ENCODE data around the gene RANBP9.

The RANBP9 gene

DNA sequence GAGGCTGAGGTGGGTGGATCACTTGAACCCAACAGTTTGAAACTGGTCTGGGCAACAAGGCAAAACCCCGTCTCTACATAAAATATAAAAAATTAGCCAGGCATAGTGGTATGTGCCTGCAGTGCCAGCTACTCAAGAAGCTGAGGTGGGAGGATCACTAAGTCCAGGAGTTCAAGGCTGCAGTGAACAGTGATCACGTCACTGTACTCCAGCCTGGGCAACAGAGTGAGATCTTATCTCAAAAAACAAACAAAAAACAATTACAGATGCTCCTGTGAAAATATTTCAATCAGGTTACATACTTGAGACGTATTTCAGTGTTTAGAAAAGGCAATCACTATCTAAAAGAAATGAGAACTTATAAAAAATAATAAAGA, 33.8 kb downstream of the RANBP9 start:
- DNase-seq: no peak

DNA sequence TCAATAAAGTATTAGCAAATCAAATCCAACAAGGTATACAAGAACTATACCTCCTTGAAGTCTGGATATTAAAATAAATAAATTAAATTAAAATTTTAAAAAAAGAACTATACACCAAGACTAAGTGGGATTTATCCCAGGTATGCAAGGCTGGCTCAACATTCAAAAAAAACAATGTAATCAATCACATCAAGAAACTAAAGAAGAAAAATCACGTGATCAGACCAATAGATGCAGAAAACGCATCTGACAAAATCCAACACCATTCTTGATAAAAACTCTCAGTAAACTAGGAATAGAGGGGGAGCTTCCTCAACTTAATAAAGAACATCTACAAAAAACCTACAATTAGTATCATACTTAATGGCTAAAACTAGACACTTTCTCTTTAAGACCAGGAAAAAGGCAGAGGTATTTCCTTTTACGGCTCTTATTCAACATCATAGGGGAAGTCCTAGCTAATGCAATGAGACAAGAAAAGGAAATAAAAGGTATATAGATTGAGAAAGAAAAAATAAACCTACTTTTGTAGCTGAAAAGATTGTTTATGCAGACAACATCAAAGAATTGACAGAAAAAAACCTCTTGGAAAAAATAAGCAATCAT, 35.0 kb downstream of the RANBP9 start:
- no peak for DNase-seq

DNA sequence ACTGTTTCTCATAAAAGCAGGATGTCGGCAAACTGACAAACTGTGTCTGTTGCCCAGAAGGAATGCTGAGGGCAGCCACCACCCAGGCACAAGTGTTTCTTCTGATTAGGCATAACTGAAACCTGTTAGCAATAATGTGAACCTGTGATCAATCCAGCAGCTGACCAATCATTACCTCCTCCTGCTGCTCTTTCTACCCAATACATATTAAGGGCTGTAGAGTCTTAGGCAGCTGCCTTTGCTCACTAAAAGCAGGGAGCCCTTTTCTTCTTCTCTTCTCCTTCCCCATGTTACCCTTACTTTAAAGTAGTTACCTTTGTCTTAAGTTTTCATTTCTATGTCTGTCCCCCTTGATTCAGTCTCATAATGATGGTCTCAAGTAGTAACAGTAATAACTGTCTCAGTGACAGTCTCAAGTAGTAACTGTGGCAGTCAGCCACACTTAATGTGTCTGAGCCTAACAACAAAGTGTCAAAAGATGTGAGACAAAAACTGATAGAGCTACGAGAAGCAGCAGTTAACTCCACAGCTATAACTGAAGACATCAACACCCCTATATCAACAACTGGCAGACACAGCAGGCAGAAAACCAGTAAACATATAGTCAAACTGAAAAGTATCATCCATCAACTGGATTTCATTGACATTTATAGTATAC, 37.0 kb downstream of the RANBP9 start:
- DNase-seq: no peak

DNA sequence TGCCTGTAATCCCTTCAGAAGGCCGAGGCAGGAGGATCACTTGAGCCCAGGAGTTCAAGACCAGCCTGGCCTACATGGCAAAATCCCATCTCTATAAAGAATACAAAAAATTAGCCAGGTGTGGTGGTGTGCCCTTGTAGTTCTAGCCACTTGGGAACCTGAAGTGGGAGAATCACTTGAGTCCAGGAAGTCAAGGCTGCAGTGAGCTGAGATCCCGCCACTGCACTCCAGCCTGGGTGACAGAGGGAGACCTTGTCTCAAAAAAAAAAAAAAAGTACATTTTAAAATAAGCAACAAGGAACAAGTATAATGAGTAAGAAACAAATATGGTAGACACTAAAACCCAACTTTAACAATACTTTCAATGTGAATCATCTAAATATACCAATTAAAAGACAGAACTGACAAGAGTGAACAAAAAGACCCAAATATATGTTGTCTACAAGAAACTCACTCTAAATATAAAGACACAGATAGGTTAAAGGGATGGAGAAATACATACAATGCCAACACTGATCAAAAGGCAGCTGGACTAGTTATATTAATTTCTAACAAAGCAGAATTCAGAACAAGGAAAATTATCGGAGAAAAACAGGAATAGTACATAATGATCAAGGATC, 37.7 kb downstream of the RANBP9 start:
- DNase-seq: no peak

DNA sequence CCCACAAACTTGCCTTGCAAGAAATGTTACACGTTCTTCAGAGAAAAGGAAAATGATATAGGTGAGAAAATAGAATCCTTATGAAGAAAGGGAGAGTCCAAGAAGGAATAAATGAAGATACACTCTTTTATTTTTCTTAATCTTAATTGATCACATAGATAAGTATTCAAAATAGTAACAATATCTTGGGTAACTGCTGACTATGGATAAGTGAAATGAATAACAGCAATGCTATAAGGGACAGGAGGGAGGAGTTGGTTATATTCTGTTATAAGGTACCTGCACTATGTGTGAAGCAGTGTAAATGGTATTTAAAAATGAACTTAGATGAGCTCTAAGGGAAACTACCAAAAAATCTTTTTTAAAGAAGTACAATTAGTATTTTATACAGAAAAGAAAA, 38.3 kb downstream of the RANBP9 start:
- DNase-seq: no peak

DNA sequence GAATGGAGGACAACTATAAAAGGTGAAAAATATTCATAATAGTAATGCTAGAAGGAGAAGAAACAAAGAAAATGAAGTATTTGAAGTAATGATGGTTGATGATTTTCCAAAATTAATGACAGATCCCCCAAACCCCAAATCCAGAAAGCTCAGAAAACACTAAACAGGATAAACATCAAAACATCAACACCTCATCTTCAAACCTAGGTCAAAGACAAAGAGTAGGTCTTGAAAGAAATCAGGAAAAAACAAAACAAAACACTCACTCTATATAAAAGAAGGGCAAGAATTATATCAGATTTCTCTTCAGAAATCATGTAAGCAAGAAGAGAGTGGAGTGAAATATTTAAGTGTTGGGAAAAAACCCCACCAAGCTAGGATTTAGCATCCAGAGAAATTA, 38.7 kb downstream of the RANBP9 start:
- DNase-seq: no peak

DNA sequence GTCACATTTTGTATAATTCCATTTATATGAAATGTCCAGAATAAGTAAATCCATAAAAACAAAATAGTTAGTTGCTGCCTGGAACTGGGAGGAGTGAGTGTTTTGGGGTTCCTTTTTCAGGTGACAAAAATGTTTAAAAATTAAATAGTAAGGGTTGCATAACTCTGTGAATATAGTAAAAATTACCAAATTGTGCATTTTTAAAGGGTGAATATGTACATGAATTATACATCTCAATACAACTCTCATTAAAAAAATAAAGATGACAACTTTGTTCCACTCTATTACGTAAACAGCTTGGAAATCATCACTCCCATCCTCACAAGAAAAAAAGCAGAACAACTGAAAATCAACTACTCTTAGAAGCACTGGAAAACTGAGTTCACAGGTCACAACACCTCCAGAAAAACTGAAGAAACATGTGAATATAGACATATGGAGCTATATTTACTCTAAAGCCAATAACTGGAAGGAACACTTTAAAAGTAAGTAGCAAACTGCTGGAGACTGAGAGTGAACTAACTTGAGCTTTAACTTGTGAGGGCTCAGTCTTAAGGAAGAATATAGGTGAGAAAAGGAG, 40.0 kb downstream of the RANBP9 start:
- no peak for DNase-seq

DNA sequence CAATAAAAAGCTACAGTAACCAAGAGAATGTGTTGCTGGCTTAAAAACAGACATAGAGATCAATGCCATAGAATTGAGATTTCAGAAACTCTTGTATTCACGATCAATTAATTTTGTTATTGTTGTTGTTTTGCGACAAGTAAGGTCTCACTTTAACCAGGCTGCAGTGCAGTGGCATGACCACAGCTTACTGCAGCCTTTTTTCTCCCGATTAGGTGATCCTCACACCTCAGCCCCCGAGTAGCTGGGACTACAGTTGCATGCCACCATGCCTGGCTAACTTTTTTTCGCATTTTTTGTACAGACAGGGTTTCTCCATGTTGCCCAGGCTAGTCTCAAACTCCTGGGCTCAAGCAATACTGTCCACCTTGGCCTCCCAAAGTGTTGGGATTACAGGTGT, 42.2 kb downstream of the RANBP9 start:
- no peak for DNase-seq

DNA sequence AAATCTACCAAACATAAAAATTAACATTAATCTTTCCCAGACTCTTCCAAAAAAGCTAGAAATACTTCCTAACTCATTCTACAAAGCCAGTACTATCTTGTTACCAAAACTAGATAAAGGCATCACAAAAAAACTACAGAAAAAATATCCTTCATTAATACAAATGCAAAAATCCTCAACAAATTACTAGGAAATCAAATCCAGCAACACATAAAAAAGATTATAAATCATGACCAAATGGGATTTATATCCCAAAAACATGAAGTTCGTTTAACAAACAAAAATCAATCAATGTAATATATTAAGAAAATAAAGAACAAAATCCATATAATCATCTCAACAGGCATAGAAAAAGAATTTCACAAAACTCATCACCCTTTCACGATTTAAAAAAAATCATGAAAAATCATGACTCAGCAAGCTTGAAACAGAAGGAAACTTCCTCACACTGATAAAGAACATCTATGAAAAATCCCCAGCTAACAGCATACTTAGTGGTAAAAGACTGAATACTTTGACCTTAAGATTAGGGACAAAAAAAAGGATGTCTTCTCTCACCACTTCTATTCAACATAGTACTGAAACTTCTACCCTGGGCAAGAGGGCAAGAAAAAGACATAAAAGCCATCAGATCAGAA, 43.2 kb downstream of the RANBP9 start:
- no peak for DNase-seq

DNA sequence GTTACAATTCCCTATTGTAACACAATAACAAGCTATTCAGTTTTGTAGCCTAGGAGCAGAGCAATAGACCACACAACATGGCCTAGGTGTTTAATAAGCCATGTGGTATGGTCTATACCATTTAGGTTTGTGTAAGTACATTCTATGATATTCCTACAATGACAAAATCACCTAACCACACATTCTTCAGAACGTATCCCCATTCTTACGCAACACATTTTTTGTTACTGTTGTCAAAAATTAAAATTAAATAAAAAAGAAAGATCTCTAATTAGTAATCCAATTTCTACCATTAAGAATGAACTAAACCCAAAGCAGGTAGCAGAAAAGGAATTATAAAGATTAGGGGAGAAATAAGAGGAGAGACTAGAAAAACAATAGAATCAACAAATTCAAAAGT, 44.0 kb downstream of the RANBP9 start:
- no peak for DNase-seq

DNA sequence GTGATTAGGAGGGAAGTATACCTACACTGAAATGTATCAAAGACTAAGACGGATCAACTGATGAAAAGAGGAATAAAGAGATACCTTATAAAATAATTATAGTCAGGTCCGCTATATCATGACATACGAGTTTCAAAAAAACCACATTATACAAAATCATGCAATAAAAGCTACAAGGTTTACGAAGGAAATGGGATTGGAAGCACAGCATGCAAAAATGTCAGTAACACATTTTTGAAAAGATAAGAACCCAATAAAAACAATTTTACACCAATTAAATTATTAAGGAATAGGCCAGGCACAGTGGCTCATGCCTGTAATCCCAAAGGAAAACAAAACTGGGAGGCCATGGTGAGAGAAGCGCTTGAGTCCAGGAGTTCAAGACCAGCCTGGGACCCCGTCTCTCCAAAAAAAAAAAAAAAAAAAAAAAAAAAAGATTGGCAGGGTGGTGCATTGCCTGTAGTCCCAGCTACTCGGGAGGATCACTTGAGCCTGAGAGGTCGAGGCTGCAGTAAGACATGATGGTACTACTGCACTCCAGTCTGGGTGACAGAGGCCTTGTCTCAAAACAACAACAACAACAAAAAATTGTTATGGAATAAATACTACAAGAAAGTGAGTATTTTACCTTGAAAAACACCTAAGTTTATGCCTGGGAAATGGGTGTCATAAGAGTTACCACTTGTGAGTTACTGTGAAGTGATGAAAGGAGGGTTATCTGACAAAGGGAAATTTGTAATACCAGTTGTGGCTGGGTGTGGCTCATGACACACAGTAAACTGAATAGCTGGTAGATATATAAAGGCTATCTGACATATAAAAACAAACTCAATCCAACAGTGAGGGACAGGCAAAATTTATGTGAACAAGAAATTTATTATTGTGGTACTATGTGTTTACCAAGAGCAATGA, 45.2 kb downstream of the RANBP9 start:
- no peak for DNase-seq

DNA sequence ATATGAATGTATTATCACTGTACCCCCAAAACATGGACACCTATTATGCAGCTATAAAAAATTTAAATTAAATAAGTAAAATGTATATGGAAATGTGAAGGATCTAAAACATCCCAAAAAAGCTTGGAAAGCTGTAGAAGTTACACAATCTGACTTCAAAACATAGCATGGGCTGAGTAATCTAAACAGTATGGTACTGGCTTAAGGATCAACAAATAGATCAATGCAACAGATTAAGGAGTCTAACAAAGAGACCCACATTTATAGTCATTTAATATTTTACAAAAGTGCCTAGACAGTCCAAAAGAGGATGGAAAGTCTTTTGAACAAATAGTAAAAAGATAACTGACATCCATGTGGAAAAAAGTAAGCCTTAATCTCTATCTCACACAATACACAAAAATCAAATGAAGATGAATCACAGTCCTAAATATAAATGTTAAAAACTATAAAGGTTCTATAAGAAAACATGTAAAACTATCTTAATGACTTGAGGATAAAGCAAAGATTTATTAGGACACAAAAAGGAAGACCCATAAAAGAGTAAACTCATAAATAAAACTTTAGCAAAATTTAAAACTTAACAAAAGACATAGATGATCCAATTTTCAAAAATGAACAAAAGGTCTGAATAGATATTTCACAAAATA, 46.8 kb downstream of the RANBP9 start:
- DNase-seq: no peak

DNA sequence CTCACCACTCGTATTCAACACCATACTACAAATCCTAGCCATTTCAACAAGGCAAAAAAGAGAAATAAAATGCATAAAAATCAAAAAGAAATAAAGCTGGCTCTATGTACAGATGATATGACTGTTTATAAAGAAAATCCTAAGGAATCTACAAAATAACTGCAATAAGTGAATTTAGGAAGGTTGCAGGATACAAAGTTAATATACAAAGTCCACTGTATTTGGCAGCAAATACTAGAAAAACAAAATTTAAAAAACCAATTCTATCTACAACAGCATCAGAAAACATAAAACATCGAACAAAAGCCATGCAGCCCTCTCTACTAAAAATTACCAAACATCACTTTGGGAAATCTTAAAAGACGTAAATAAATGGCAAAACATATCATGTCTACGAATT, 47.6 kb downstream of the RANBP9 start:
- DNase-seq: no peak

DNA sequence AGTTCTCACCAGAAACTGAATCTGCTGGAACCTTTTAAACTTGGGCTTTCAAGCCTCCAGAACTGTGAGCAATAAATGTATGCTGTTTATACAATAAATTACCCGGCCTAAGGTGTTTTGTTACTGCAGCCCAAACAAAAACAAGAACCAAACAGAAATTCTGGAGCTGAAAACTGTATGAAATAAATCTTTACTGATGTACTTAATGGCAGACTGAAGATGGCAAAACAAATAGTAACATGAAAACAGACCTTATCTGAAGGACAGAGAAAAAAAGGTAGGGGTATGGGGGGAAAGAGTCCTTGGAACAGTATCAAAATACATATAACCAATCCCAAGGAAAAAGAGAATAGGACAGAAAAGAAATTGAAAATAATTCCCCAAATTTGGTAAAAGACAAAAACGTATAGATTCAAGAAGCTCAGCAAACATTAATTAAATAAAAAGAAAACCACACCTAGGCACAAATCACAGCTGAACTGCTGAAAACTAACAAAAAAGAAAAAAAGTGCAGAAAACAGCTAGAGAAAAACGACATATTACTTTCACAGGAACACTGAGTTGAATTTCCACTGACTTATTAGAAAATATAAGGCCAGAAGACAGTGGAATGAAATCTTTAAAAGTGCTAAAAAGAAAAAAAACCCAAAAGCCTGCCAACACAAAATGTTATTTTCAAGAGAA, 48.8 kb downstream of the RANBP9 start:
- no peak for DNase-seq

DNA sequence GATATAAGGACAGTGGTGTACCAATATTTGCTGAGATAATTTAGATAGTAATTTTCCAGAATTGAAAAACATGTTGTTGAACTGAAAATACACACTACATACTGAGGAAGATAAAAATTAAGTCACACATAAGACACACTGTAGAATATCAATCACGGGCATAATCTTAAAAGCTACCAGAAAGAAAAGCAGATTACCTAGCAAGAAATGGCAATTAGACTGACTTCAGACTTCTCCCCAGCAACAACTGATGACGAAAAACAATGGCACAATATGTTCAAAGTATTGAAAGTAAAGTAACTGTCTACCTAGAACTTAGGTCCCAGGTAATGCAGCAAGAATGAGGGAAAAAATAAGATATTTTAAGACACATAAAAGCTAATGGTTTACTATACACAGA, 50.0 kb downstream of the RANBP9 start:
- no peak for DNase-seq

DNA sequence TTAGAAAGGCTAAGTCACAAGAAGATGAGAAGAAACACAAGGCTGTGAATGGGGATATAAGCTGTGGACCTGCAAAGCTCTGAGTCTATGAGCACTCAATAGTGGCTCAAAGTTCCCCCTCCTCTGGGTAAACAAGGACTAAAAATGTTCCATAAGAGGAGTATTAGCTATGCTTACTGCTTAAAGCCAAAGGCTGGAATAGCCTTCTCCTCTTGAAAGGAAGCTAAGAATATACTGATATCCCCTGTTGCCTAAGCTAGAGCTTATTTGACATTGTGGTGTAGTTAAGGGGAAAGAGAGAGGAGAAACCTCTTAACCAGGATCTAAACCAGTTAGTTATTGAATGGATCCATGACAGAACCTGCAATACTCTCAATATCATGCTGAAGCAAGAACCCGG, 50.7 kb downstream of the RANBP9 start:
- DNase-seq: no peak

DNA sequence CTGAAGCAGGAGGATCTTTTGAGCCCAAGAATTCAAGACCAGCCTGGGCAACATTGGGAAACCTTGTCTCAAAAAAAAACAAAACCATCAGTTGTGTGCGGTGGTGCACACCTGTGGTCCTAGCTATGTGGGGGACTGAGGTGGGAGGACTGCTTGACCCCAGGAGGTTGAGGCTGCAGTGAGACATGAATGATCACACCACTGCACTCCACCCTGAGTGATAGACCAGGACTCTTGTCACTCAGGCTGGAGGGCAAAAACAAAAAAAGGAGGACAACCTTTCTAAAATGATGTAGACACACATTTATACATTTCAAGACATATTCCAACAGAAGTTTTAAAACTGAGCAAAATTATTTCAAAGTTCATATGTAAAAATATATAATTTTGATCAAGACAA, 51.4 kb downstream of the RANBP9 start:
- DNase-seq: no peak

DNA sequence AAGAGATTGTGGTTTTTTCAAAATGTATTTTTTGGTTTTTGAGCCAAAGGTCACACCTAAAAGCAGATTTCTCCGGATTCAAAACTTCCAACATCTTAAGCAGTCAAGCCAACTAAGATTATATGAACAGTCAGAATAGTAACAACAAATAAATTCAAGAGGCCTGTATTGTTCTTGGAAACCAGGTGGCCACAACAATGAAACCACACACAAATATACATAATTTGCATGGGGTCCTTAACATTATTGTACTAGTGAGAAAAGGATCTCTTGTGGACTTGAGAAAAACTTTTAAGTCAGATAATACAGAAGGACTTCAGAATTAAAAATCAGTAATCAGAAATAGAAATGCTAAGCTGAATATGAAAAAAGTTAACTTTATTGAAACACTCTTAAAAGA, 55.9 kb downstream of the RANBP9 start:
- DNase-seq: no peak

DNA sequence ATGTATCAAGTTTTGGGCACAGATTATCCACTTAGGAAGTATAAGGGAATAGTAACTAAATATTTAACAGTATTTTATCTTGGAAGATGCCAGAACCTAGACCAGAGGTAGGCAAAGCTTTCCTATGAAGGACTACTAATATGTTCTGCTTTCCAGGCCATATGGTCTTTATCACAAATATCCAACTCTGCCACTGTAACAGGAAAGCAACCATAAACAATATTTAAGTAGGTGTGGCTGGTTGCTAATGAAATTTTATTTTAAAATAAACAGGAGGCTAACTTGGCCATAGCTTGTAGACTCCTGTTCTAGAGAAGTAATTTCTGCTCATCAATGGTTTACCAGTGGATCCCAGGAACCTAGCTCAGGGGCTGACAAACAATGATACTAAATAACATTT, 57.1 kb downstream of the RANBP9 start:
- no peak for DNase-seq

DNA sequence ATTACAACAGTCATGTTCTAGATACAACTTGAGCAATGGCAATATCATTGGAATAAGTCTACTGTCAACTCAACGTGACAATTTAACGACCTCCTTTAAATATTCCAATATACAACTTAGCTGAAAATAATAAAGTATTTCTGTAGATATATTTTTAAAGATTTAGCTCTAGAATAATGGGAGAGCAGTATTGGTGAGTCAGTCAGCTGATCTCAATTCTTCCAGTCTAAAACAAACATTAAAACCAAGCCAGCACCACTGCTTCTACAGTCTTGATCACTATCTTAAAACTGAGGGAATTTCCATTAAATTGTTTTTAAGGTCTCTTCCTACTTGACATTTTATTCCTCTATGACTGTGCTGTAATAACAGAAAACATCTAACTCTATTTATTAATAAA, 58.3 kb downstream of the RANBP9 start:
- no peak for DNase-seq

DNA sequence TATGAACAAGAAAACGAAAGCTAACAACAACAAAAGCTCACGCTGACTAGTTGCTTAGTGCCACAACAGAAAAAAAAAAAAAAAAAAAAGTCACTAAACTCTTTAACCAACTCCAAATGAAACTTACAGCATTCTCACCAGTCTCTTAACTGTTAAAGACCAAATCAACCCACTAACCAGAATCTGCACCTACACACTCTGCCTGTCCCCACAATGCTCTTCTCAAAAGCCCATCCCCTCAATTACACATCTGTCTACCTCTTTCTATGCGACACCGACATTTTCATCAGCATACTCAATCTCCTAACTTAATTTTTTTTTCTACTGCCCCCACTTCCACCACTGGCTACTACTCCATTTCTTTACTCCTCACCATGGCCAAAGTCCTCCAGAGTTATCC, 62.2 kb downstream of the RANBP9 start:
- no peak for DNase-seq

DNA sequence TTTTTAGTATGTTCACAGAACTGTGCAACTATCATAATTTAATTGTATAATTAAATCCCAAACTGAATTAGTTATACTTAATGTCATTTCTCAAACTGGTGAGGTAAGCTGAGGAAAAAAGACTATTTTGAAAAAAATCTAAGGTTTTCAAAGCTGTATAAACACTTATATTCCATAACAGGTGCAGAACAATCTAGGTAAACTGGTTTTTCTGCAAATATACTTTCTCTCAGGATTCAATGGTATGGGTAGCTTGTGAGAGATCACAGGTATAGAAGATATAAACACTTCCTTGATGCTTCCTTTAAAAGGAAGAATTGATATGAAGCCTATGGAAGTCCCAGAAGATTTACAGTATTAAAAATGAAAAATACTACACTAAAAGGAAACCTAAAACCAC, 62.8 kb downstream of the RANBP9 start:
- no peak for DNase-seq
